Measurements from ENCODE around the gene MIA. TPM values are rescaled to one million over a fixed set of nuclear protein-coding genes. Genes with fewer than 3 reads are reported as not detected.

MIA gene
- total RNA-seq, 1 experiment from 2014 or later, result 2.2 TPM

DNA sequence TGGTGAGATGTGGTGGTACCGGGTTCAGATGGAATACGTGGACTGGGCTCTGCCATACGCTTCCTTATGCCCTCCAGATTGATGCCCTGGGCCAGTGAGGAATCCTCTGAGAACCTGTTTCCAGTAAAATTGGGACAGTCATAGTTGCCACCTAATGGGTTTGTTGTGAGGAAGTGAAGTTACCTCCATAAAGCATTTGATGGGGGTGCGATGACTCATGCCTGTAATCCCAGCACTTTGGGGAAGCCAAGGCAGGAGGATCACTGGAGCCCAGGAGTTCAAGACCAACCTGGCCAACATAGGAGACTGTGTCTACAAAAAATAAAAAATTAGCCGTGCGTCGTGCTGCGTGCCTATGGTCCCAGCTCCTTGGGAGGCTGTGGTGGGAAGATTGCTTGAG, 19.5 kb upstream of the MIA start:
- no peaks in the 10 kb centered on the region; the same call in 1 of the 2 replicates for H3K4me1 ChIP-seq (ENCODE audit: control insufficient read depth, insufficient read depth, low read length)
- ChIA-PET POLR2A (interaction anchor here (0.6 kb wide), 1 partner anchor 14 kb away, joined by 3 read pairs; no protein-coding TSS in a partner anchor), CTCF (no interaction called here)
- H3K9me3 ChIP-seq (ENCODE audit: control insufficient read depth, insufficient read depth, low read depth, low read length), result no peaks in the 10 kb centered on the region
- H3K27ac ChIP-seq (ENCODE audit: low read length), result no peak overlapping the region
- TF ChIP-seq, protein P1, sequence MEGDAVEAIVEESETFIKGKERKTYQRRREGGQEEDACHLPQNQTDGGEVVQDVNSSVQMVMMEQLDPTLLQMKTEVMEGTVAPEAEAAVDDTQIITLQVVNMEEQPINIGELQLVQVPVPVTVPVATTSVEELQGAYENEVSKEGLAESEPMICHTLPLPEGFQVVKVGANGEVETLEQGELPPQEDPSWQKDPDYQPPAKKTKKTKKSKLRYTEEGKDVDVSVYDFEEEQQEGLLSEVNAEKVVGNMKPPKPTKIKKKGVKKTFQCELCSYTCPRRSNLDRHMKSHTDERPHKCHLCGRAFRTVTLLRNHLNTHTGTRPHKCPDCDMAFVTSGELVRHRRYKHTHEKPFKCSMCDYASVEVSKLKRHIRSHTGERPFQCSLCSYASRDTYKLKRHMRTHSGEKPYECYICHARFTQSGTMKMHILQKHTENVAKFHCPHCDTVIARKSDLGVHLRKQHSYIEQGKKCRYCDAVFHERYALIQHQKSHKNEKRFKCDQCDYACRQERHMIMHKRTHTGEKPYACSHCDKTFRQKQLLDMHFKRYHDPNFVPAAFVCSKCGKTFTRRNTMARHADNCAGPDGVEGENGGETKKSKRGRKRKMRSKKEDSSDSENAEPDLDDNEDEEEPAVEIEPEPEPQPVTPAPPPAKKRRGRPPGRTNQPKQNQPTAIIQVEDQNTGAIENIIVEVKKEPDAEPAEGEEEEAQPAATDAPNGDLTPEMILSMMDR (IDR thresholded peaks at IDR 0.05), result no peak
- in situ Hi-C loops (cut with HindIII; ENCODE audit: low pct_unique_long_range_greater_than_20kb, low sequenced_read_pairs), result no loop called here
- intact Hi-C loops (cut with micrococcal nuclease; ENCODE audit: unreplicated experiment), result no loop called here
- no TSS peak for BruUV-seq (replicated peaks)
- H3K27me3 ChIP-seq (ENCODE audit: control insufficient read depth, insufficient read depth, low read length), result no peaks in the 10 kb centered on the region
- peaks cover 14% of the 10 kb centered on the region for H3K36me3 ChIP-seq (ENCODE audit: control insufficient read depth, insufficient read depth, low read length)
- ATAC-seq (no peak), DNase-seq (ENCODE audit: low read depth, low spot score) (no peak)
- no peak overlapping the region for H3K4me3 ChIP-seq (ENCODE audit: low read depth in 2 of 2, low read length in 2 of 2)

DNA sequence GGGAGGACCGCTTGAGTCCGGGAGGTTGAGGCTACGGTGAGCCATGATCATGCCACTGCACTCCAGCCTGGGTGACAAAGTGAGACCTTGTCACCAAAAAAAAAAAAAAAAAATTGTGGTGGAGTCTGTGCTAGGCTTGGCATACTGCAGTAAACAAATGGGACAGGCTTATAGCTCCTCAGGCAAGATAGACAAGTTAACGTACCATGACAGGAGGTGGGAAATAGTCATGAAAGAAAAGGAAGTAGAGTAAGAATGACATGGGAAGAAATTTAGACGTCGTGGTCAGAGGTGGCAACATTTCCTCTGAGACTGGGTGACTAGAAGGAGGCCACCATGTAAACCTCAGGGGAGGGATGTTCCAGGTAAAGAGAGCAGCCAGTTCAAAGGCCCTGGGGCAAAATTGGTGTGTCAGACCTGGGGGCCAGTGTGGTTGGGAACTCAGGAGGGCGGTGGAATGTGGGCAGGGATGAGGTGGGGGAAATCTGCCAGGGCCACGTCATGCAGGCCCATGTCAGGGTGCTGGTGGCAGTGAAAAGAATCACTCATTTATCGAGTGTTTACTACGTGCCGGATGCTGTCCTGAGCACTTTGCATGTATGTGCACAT, 18.7 kb upstream of the MIA start:
- Histone ChIP-seq H3K4me1 (ENCODE audit: control insufficient read depth, insufficient read depth, low read length) (no peaks in the 10 kb centered on the region; the same call in 1 of the 2 replicates), H3K4me3 (ENCODE audit: low read depth in 2 of 2, low read length in 2 of 2) (no peak overlapping the region), H3K27me3 (ENCODE audit: control insufficient read depth, insufficient read depth, low read length) (no peaks in the 10 kb centered on the region), H3K27ac (ENCODE audit: low read length) (no peak overlapping the region), H3K9me3 (ENCODE audit: control insufficient read depth, insufficient read depth, low read depth, low read length) (no peaks in the 10 kb centered on the region), H3K36me3 (ENCODE audit: control insufficient read depth, insufficient read depth, low read length) (peaks cover 14% of the 10 kb centered on the region)
- ChIA-PET CTCF (interaction anchor here (0.6 kb wide), 1 partner anchor 133 kb away, joined by 3 read pairs; no protein-coding TSS in a partner anchor), POLR2A (interaction anchor here (0.6 kb wide), 1 partner anchor 94 kb away, joined by 3 read pairs; no protein-coding TSS in a partner anchor)
- TF ChIP-seq, protein P2, sequence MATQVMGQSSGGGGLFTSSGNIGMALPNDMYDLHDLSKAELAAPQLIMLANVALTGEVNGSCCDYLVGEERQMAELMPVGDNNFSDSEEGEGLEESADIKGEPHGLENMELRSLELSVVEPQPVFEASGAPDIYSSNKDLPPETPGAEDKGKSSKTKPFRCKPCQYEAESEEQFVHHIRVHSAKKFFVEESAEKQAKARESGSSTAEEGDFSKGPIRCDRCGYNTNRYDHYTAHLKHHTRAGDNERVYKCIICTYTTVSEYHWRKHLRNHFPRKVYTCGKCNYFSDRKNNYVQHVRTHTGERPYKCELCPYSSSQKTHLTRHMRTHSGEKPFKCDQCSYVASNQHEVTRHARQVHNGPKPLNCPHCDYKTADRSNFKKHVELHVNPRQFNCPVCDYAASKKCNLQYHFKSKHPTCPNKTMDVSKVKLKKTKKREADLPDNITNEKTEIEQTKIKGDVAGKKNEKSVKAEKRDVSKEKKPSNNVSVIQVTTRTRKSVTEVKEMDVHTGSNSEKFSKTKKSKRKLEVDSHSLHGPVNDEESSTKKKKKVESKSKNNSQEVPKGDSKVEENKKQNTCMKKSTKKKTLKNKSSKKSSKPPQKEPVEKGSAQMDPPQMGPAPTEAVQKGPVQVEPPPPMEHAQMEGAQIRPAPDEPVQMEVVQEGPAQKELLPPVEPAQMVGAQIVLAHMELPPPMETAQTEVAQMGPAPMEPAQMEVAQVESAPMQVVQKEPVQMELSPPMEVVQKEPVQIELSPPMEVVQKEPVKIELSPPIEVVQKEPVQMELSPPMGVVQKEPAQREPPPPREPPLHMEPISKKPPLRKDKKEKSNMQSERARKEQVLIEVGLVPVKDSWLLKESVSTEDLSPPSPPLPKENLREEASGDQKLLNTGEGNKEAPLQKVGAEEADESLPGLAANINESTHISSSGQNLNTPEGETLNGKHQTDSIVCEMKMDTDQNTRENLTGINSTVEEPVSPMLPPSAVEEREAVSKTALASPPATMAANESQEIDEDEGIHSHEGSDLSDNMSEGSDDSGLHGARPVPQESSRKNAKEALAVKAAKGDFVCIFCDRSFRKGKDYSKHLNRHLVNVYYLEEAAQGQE (IDR thresholded peaks at IDR 0.05; ENCODE audit: insufficient read depth in 1 of 2, low read depth in 2 of 2, low read length in 1 of 2), result no peak
- intact Hi-C loops (cut with micrococcal nuclease; ENCODE audit: unreplicated experiment) (no loop called here), in situ Hi-C loops (cut with HindIII; ENCODE audit: low pct_unique_long_range_greater_than_20kb, low sequenced_read_pairs) (no loop called here)
- DNase-seq (ENCODE audit: low read depth, low spot score), result no peak
- BruUV-seq (replicated peaks), result no TSS peak
- no peak for ATAC-seq

DNA sequence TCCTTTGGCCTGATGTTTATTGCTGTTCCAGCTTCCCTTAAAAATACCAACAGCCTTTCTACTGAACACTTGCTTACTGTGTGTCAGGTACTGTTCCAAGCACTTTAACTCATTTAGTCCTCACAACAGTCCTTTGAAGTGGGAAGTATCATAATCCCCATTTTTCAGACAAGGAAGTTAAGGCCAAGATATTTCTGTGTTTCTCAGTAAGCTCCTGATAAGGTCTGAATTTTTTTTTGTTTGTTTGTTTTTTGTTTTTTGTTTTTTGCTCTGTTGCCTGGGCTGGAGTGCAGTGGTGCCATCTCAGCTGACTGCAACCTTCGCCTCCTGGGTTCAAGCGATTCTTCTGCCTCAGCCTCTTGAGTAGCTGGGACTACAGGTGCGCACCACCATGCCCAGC, 16.8 kb upstream of the MIA start:
- H3K9me3 ChIP-seq (ENCODE audit: control insufficient read depth, insufficient read depth, low read depth, low read length), result no peaks in the 10 kb centered on the region
- no peak for DNase-seq (ENCODE audit: low read depth, low spot score)
- no peaks in the 10 kb centered on the region for H3K27me3 ChIP-seq (ENCODE audit: control insufficient read depth, insufficient read depth, low read length)
- ATAC-seq, result no peak
- H3K4me3 ChIP-seq (ENCODE audit: low read depth in 2 of 2, low read length in 2 of 2), result no peak overlapping the region
- intact Hi-C loops (cut with micrococcal nuclease; ENCODE audit: unreplicated experiment) (no loop called here), in situ Hi-C loops (cut with HindIII; ENCODE audit: low pct_unique_long_range_greater_than_20kb, low sequenced_read_pairs) (no loop called here)
- no TSS peak for BruUV-seq (replicated peaks)
- no peaks in the 10 kb centered on the region for H3K4me1 ChIP-seq (ENCODE audit: control insufficient read depth, insufficient read depth, low read length)
- H3K27ac ChIP-seq (ENCODE audit: low read length), result no peak overlapping the region
- CTCF ChIA-PET, result no interaction called here
- TF ChIP-seq TCF7L2 (IDR thresholded peaks at IDR 0.05; ENCODE audit: low read depth, low read length) (no peak), POLR2AphosphoS5 (IDR thresholded peaks at IDR 0.05; ENCODE audit: low read depth, low read length) (no peak), SIN3A (IDR thresholded peaks at IDR 0.05; ENCODE audit: borderline replicate concordance, insufficient read depth, low read depth, low read length) (no peak)
- TF ChIP-seq, protein P2 (IDR thresholded peaks at IDR 0.05; ENCODE audit: insufficient read depth in 1 of 2, low read depth in 2 of 2, low read length in 1 of 2), result no peak
- TF ChIP-seq, protein P1 (IDR thresholded peaks at IDR 0.05), result no peak
- POLR2A ChIA-PET, result no interaction called here
- H3K36me3 ChIP-seq (ENCODE audit: control insufficient read depth, insufficient read depth, low read length), result peaks cover 14% of the 10 kb centered on the region; the same call in 1 of the 2 replicates
